ENCODE data around the gene CTNNA2. TPM values are rescaled to one million over a fixed set of nuclear protein-coding genes. Genes with fewer than 3 reads are reported as not detected.

Gene CTNNA2
- total and polyA plus RNA-seq, 8 donors, result 0.28 to 5.7 (median 0.44) TPM; not detected in 4

DNA sequence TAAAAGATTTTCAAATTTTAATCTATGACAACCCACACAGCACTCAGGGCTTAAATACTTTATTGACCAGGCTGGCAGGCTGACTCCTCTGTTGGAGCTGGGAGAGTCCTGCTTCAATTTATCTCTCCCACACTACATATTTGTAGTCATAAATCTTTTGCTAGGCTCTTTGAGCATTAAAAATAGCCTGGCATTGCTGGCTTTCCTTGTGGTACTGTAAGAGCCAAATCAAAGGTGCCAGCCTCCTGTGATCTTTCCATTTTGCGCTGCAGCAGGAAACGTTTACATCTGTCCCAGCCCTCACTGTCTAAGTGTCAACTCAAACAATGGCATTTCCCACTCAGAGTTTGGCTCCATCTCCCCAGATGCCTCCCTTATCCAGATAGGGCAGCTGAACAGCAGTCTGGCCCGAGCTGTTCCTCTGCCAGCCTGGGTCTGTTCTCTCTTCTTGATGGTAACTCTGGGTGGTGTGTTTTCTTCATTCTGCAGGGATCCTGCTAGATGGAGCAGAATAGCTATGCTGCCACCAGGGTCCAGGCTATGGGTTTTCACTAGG, 729.6 kb downstream of the CTNNA2 start:
- Histone ChIP-seq H3K9me3 (no peaks in the 10 kb centered on the region), H3K27ac (no peak overlapping the region), H3K36me3 (no peaks in the 10 kb centered on the region), H3K27me3 (no peaks in the 10 kb centered on the region), H3K4me1 (no peaks in the 10 kb centered on the region), H3K4me3 (no peak overlapping the region)
- TF ChIP-seq POLR2A (IDR thresholded peaks at IDR 0.05) (no peak), POLR2AphosphoS5 (IDR thresholded peaks at IDR 0.05) (no peak), EP300 (IDR thresholded peaks at IDR 0.05) (no peak)
- TF ChIP-seq, protein P1, sequence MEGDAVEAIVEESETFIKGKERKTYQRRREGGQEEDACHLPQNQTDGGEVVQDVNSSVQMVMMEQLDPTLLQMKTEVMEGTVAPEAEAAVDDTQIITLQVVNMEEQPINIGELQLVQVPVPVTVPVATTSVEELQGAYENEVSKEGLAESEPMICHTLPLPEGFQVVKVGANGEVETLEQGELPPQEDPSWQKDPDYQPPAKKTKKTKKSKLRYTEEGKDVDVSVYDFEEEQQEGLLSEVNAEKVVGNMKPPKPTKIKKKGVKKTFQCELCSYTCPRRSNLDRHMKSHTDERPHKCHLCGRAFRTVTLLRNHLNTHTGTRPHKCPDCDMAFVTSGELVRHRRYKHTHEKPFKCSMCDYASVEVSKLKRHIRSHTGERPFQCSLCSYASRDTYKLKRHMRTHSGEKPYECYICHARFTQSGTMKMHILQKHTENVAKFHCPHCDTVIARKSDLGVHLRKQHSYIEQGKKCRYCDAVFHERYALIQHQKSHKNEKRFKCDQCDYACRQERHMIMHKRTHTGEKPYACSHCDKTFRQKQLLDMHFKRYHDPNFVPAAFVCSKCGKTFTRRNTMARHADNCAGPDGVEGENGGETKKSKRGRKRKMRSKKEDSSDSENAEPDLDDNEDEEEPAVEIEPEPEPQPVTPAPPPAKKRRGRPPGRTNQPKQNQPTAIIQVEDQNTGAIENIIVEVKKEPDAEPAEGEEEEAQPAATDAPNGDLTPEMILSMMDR (IDR thresholded peaks at IDR 0.05), result no peak
- intact Hi-C loops (cut with DNase I; ENCODE audit: low total_unique reads), result no loop called here
- WGBS, 5 donors, result 32 to 59% (median 56%) methylated on average over 3 of the region's 3 CpGs
- no peak for DNase-seq

DNA sequence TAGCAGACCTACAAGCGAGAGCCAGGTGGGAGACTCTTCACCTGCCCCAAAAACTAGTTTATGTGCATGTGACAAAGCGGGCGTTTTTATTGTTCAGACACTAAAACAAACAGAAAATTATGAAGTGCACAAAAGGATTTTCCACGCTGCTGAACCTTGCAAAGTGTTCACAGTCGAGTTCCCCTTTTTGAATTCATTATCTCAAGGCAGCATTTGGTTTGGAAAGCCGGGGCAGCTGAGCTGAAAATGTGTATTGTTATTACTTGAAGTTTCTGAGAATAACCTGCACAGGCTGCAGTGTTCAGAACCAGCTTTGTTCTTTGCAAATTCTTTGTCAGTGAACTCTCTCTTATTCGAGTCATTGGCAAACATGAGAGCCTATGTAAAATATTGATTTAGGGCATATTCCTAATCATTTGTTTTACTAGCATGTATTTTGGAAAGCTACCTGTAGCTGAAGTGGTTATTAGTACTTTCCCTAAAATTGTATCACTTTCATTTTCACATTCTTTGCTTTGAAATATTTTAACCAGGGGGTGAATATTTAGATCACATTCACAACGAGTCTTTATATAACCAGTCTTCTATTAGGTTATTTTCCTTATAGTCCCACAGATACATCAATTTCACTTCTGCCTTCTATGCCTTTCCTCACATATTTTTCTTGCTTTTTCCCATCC, 732.2 kb downstream of the CTNNA2 start:
- TF ChIP-seq, protein P1 (IDR thresholded peaks at IDR 0.05), result no peak
- TF ChIP-seq POLR2A (IDR thresholded peaks at IDR 0.05) (no peak), EP300 (IDR thresholded peaks at IDR 0.05) (no peak)
- Histone ChIP-seq H3K27ac (no peak overlapping the region), H3K36me3 (no peaks in the 10 kb centered on the region), H3K27me3 (no peaks in the 10 kb centered on the region), H3K4me1 (no peaks in the 10 kb centered on the region), H3K9me3 (no peaks in the 10 kb centered on the region), H3K4me3 (no peak overlapping the region)
- 22 to 42% (median 34%) methylated on average over 8 of the region's 8 CpGs for WGBS, 5 donors
- DNase-seq, result no peak
- intact Hi-C loops (cut with DNase I; ENCODE audit: low total_unique reads), result no loop called here

DNA sequence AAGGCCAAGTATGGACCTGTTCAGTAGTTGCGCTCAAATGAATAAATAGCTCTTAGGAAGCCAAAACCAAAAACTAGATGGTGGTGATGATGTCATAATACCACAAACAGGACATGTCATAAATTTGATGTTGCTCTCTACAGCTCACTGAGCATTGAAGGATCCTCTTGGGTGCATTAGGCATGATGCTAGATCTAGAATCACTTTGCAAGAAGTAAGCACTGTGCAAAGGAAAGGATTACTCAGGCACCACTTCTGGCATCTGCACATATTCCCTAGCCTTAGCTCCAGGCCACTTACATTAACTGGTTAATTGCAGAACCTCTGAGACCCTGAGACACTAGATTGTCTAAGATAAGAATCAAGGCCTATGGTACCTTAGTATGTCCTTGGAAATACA, 733.7 kb downstream of the CTNNA2 start:
- DNase-seq, result no peak
- H3K36me3 ChIP-seq, result no peaks in the 10 kb centered on the region
- no peaks in the 10 kb centered on the region for H3K9me3 ChIP-seq
- no peaks in the 10 kb centered on the region for H3K27me3 ChIP-seq
- WGBS, 5 donors, result 87 to 100% (median 96%) methylated on average over 1 of the region's 1 CpG
- no peaks in the 10 kb centered on the region for H3K4me1 ChIP-seq
- TF ChIP-seq POLR2AphosphoS5 (IDR thresholded peaks at IDR 0.05) (no peak), EP300 (IDR thresholded peaks at IDR 0.05) (no peak), POLR2A (IDR thresholded peaks at IDR 0.05) (no peak)
- intact Hi-C loops (cut with DNase I; ENCODE audit: low total_unique reads), result no loop called here
- H3K27ac ChIP-seq, result no peak overlapping the region
- no peak overlapping the region for H3K4me3 ChIP-seq

DNA sequence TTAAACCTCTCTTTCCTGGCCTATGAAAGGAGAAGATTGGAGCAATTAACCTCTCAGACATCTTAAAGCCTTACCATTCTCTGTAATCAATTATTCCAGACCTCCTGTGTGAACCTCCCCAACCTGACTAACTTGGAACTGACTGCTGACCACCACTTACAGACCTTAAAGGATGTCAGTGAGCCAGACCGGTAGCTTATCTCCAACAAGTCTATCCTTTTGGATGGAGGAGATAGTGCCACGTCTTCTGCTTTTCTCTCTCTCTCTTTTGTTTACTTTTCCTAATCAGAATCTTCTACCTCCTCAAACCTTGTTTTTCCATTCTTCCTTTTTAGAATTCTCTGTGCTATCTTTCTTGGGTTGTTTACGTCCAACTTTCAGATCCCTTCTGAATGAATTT, 734.5 kb downstream of the CTNNA2 start:
- Histone ChIP-seq H3K27me3 (no peaks in the 10 kb centered on the region), H3K4me1 (no peaks in the 10 kb centered on the region), H3K27ac (no peak overlapping the region), H3K36me3 (no peaks in the 10 kb centered on the region), H3K9me3 (no peaks in the 10 kb centered on the region), H3K4me3 (no peak overlapping the region)
- 51 to 84% (median 81%) methylated on average over 3 of the region's 3 CpGs for WGBS, 5 donors
- no peak for TF ChIP-seq POLR2AphosphoS5 (IDR thresholded peaks at IDR 0.05)
- no peak for TF ChIP-seq EP300 (IDR thresholded peaks at IDR 0.05)
- TF ChIP-seq, protein P1 (IDR thresholded peaks at IDR 0.05), result no peak
- no peak for TF ChIP-seq POLR2A (IDR thresholded peaks at IDR 0.05)
- no peak for DNase-seq
- intact Hi-C loops (cut with DNase I; ENCODE audit: low total_unique reads), result no loop called here

GRCh38 chr2:80248146-80248545, 735.3 kb downstream of the CTNNA2 start:
- 56 to 81% (median 74%) methylated on average over 3 of the region's 3 CpGs for WGBS, 5 donors
- intact Hi-C loops (cut with DNase I; ENCODE audit: low total_unique reads), result no loop called here
- Histone ChIP-seq H3K9me3 (no peaks in the 10 kb centered on the region), H3K4me1 (no peaks in the 10 kb centered on the region), H3K36me3 (no peaks in the 10 kb centered on the region), H3K27me3 (no peaks in the 10 kb centered on the region), H3K27ac (no peak overlapping the region), H3K4me3 (no peak overlapping the region)
- TF ChIP-seq POLR2AphosphoS5 (IDR thresholded peaks at IDR 0.05), result no peak
- TF ChIP-seq POLR2A (IDR thresholded peaks at IDR 0.05), result no peak
- TF ChIP-seq, protein P1 (IDR thresholded peaks at IDR 0.05), result no peak
- TF ChIP-seq EP300 (IDR thresholded peaks at IDR 0.05), result no peak
- DNase-seq, result no peak
